GM18951 (cell line): ENCODE results near the gene A1BG.
"Not testable (repeated sequence)": the region's sequence is repeated elsewhere in the genome, so short reads cannot be mapped to it uniquely, and the experiment has no call there.

Experiments used
- POLR2A ChIP-seq: IDR thresholded peaks from 4 replicates; pipeline ENCODE4 v1.6.1; 2011; ENCODE audit warnings: mild to moderate bottlenecking; ENCODE audit not compliant: insufficient read length, insufficient read depth; ENCODE audit errors: extremely low read depth
- in situ Hi-C: fragments of 300-500 bp; cut with MboI; formaldehyde crosslinking; loops from one replicate; pipeline ENCODE4 v1.12.0; 2022; ENCODE audit warnings: low sequenced_read_pairs, mixed read lengths, inconsistent platforms; ENCODE audit not compliant: unreplicated experiment

A1BG gene

GRCh38 chr19:58380037-58380661, 26.9 kb upstream of the A1BG start:
- in situ Hi-C loops, result no loop called here
- TF ChIP-seq POLR2A, result no peak

- in situ Hi-C loops, result no loop called here
- TF ChIP-seq POLR2A, result no peak
These were observed 26.0 kb upstream of the A1BG start for GRCh38 chr19:58379246-58379645.

GRCh38 chr19:58376724-58377123, 23.4 kb upstream of the A1BG start:
- in situ Hi-C loops, result not testable (repeated sequence)

GRCh38 chr19:58374200-58374599, 20.9 kb upstream of the A1BG start:
- in situ Hi-C loops, result no loop called here
- TF ChIP-seq POLR2A, result no peak

- in situ Hi-C loops, result no loop called here
- TF ChIP-seq POLR2A, result no peak
These were observed 19.2 kb upstream of the A1BG start for GRCh38 chr19:58372311-58373133.

- in situ Hi-C loops, result no loop called here
- no peak for TF ChIP-seq POLR2A
These were observed 15.5 kb upstream of the A1BG start for GRCh38 chr19:58368561-58369360.

- in situ Hi-C loops, result no loop called here
- TF ChIP-seq POLR2A, result no peak
These were observed 14.6 kb upstream of the A1BG start for GRCh38 chr19:58367698-58368454.

- in situ Hi-C loops, result no loop called here
- no peak for TF ChIP-seq POLR2A
These were observed 13.5 kb upstream of the A1BG start for GRCh38 chr19:58366585-58367430.

- in situ Hi-C loops, result no loop called here
- no peak for TF ChIP-seq POLR2A
These were observed 10.9 kb upstream of the A1BG start for GRCh38 chr19:58364146-58364545.

- peak; percentile 84 for TF ChIP-seq POLR2A
- in situ Hi-C loops, result no loop called here
These were observed 9.1 kb upstream of the A1BG start, which contains the start of gene ZNF497 for GRCh38 chr19:58362272-58362994. ZNF497 (minus strand) TSS chr19:58362751; CDS start chr19:58357635, 5,116 bp downstream.

GRCh38 chr19:58361900-58362271, 8.6 kb upstream of the A1BG start:
- in situ Hi-C loops, result no loop called here
- no peak for TF ChIP-seq POLR2A

- no peak for TF ChIP-seq POLR2A
- in situ Hi-C loops, result no loop called here
These were observed 4.3 kb upstream of the A1BG start for GRCh38 chr19:58357481-58358145.
